HepG2 (cell line): Measurements from ENCODE around the gene ZNF318. TPM values are rescaled to one million over a fixed set of nuclear protein-coding genes. Genes with fewer than 3 reads are reported as not detected.
A peak's percentile ranks its signal among the peaks of the same experiment; 100 is the strongest.

Experiments
- ATAC-seq: fragments of 200-7000 bp; cut with Tn5 transposase; 3 replicates; pipeline ENCODE4 v1.9.1; 2020; ENCODE audit warnings: mild to moderate bottlenecking, moderate library complexity
- BruUV-seq: library from RNA; stranded (reverse); fragments of 400-500 nt; replicated peaks from 2 replicates; lab custom pipeline; 2021; lab: Mats Ljungman, UMichigan
- CTCF ChIA-PET: fragments of 300-600 bp; formaldehyde crosslinking; extraction: SDS; loops from one replicate; lab custom pipeline; 2021; ENCODE audit warnings: low total read pairs, inconsistent platforms, low intra/inter-chr PET ratio; lab: Yijun Ruan, JAX
- POLR2A ChIA-PET: fragments of 350-600 bp; sonication (Branson Sonifier 250); formaldehyde crosslinking; loops from one replicate; lab custom pipeline; 2020; ENCODE audit warnings: antibody characterized with exemption, inconsistent platforms; lab: Yijun Ruan, JAX
- DNase-seq: peaks from one replicate; pipeline ENCODE4 v3.0.0-alpha.2; 2015; ENCODE audit warnings: low spot score
- FAIRE-seq: peaks from 3 replicates; lab custom pipeline; 2011; peaks lifted over from hg19 to GRCh38; lab: Jason Lieb, UNC
- H2AFZ ChIP-seq: one replicate; pipeline ENCODE4 v1.6.1; 2011; ENCODE audit warnings: low read length, inconsistent platforms
- H3K27ac ChIP-seq: fragments of 300-600 bp; 3 replicates; pipeline ENCODE4 v1.8.0; 2011; ENCODE audit warnings: mixed run types, mild to moderate bottlenecking, mixed read lengths, low read length, inconsistent platforms; ENCODE audit not compliant: insufficient read depth; ENCODE audit errors: extremely low read length
- H3K27me3 ChIP-seq, 2 experiments: fragments of 200-600 bp in 1 of 2; 2 replicates in 1 of 2; 3 replicates in 1 of 2; pipeline versions ENCODE4 v1.6.0 to v1.8.0; 2011; ENCODE audit warnings: low read length in 2 of 2, mild to moderate bottlenecking in 2 of 2, moderate library complexity in 2 of 2, inconsistent platforms in 1 of 2; ENCODE audit not compliant: insufficient read depth in 2 of 2, control insufficient read depth in 1 of 2
- H3K36me3 ChIP-seq, 2 experiments: fragments of 200-600 bp in 1 of 2; replicated peaks in 1 of 2; 2 replicates in 1 of 2; 3 replicates in 1 of 2; pipeline versions ENCODE4 v1.5.1 to v1.8.0; 2011; ENCODE audit warnings: low read length in 2 of 2, inconsistent platforms in 1 of 2; ENCODE audit not compliant: insufficient read depth in 2 of 2, control insufficient read depth in 1 of 2
- H3K4me1 ChIP-seq: 2 replicates; pipeline ENCODE4 v1.5.1; 2012; ENCODE audit warnings: low read length, inconsistent platforms; ENCODE audit not compliant: insufficient read depth
- H3K4me2 ChIP-seq: 2 replicates; pipeline ENCODE4 v1.6.0; 2011; ENCODE audit warnings: low read depth, low read length, inconsistent platforms
- H3K4me3 ChIP-seq, 3 experiments: fragments of 200-600 bp in 1 of 3; sonication (generic), shearing (Covaris generic) in 1 of 3; replicated peaks in 1 of 3; 2 replicates each; pipeline ENCODE4 v1.5.1; 2011 to 2016; ENCODE audit warnings: low read length in 3 of 3, inconsistent platforms in 2 of 3, low read depth in 2 of 3, mild to moderate bottlenecking in 2 of 3, control low read depth in 1 of 3, mixed read lengths in 1 of 3; ENCODE audit not compliant: insufficient read depth in 1 of 3
- H3K79me2 ChIP-seq: one replicate; pipeline ENCODE4 v1.6.1; 2011; ENCODE audit warnings: low read length, inconsistent platforms; ENCODE audit not compliant: insufficient read depth
- H3K9ac ChIP-seq: 2 replicates; pipeline ENCODE4 v1.6.0; 2011; ENCODE audit warnings: mild to moderate bottlenecking, low read depth, low read length, inconsistent platforms; ENCODE audit not compliant: insufficient read depth
- H3K9me3 ChIP-seq: 2 replicates; pipeline ENCODE4 v1.5.1; 2012; ENCODE audit warnings: mild to moderate bottlenecking, low read length
- H4K20me1 ChIP-seq: 2 replicates; pipeline ENCODE4 v1.6.0; 2011; ENCODE audit warnings: inconsistent platforms, mild to moderate bottlenecking, low read length, moderate library complexity; ENCODE audit not compliant: insufficient read depth
- ELF4 ChIP-seq: sonication (generic); formaldehyde crosslinking; IDR thresholded peaks from 2 replicates; pipeline ENCODE4 v1.5.0; 2020; ENCODE audit warnings: missing genetic modification reagents, mild to moderate bottlenecking, moderate library complexity, borderline replicate concordance
- MAFF ChIP-seq: IDR thresholded peaks from 2 replicates; pipeline ENCODE4 v1.6.1; 2011; ENCODE audit warnings: low read depth, low read length, improper control_type of control experiment
- MAFK ChIP-seq, 2 experiments: IDR thresholded peaks in 1 of 2; conservative IDR thresholded peaks in 1 of 2; 2 replicates each; pipeline ENCODE4 v1.6.1; 2011; ENCODE audit warnings: improper control_type of control experiment in 2 of 2, low read length in 2 of 2
- SCMH1 ChIP-seq: sonication (generic); formaldehyde crosslinking; IDR thresholded peaks from 2 replicates; pipeline ENCODE4 v1.9.0; 2021; ENCODE audit warnings: missing genetic modification reagents, mild to moderate bottlenecking, borderline replicate concordance
- SIN3B ChIP-seq: fragments of 150-350 bp; IDR thresholded peaks from 2 replicates; pipeline ENCODE4 v1.6.1; 2014; ENCODE audit warnings: low read length
- SMARCC2 ChIP-seq: fragments of 450-650 bp; IDR thresholded peaks from 2 replicates; pipeline ENCODE4 v1.6.1; 2017; ENCODE audit warnings: antibody characterized with exemption, mild to moderate bottlenecking
- SMARCE1 ChIP-seq: fragments of 450-650 bp; IDR thresholded peaks from 2 replicates; pipeline ENCODE4 v1.6.1; 2017; ENCODE audit warnings: borderline replicate concordance
- ZNF253 ChIP-seq: sonication (generic); formaldehyde crosslinking; IDR thresholded peaks from 2 replicates; pipeline ENCODE4 v1.8.0; 2022; ENCODE audit warnings: mild to moderate bottlenecking, missing genetic modification reagents, borderline replicate concordance
- ZNF549 ChIP-seq: sonication (generic); formaldehyde crosslinking; IDR thresholded peaks from 2 replicates; pipeline ENCODE4 v1.5.0; 2020; ENCODE audit warnings: missing genetic modification reagents
- ZNF737 ChIP-seq: sonication (generic); formaldehyde crosslinking; IDR thresholded peaks from 2 replicates; pipeline ENCODE4 v1.5.0; 2020; ENCODE audit warnings: missing genetic modification reagents, mild to moderate bottlenecking, borderline replicate concordance
- ZSCAN29 ChIP-seq: sonication (generic); formaldehyde crosslinking; conservative IDR thresholded peaks from 2 replicates; pipeline ENCODE4 v1.4.0; 2020; ENCODE audit warnings: mild to moderate bottlenecking, missing genetic modification reagents
- WGBS: methylation state at CpG from one replicate; pipeline ENCODE4 v1.1.6; 2017; ENCODE audit warnings: low lambda C conversion rate; 5-methylcytosine and 5-hydroxymethylcytosine counted together
- in situ Hi-C: cut with HindIII; loops from 2 replicates; pipeline ENCODE4 v1.10.0; 2017; ENCODE audit warnings: low pct_unique_long_range_greater_than_20kb; ENCODE audit not compliant: extremely low pct_ligation_motif_present
- intact Hi-C: fragments of 100-400 bp; cut with micrococcal nuclease; formaldehyde crosslinking; loops from one replicate; pipeline ENCODE4 v1.10.0; 2022; ENCODE audit not compliant: unreplicated experiment
- polyA plus RNA-seq, 8 experiments: library from polyadenylated mRNA; depleted of rRNA in 3 of 8; stranded (reverse) in 7 of 8; unstranded in 1 of 8; fragments of >200 nt; fragmentation: Illumina TruSeq in 4 of 8; extraction: Trizol in 4 of 8; gene quantifications; 2 replicates each; pipeline versions ENCODE4 v1.2.1 to v1.2.3, GENCODE V29; 2011 to 2016; ENCODE audit warnings: low read depth in 4 of 8, missing spikeins in 1 of 8, mixed read lengths in 1 of 8; ENCODE audit not compliant: insufficient read depth in 1 of 8
- total RNA-seq, 5 experiments: library from RNA; depleted of rRNA; stranded (reverse); fragments of >200 nt; fragmentation: Illumina TruSeq; extraction: Trizol; gene quantifications; 2 replicates each; pipeline ENCODE4 v1.2.3, GENCODE V29; 2016; ENCODE audit warnings: low read depth in 1 of 5

ZNF318 gene
- total and polyA plus RNA-seq, 2 of the 13 experiments (the other 11 are each of a cell fraction or from before 2014, with no cell fraction given): 13.0 to 14.5 TPM

- no peak overlapping the region for H3K27ac ChIP-seq
- DNase-seq (no peak), FAIRE-seq (no peak)
- no peak overlapping the region for H3K4me3 ChIP-seq
- peaks cover 11% of the 10 kb centered on the region for H3K4me1 ChIP-seq
- H4K20me1 ChIP-seq: no peaks in the 10 kb centered on the region
- TF ChIP-seq SMARCE1 (no peak), SCMH1 (CRISPR knock-in tag) (no peak), ZSCAN29 (no peak), ZNF737 (CRISPR knock-in tag) (no peak), ZNF253 (CRISPR knock-in tag) (no peak), ELF4 (CRISPR knock-in tag) (no peak), SIN3B (no peak)
- TF ChIP-seq, all 625 proteins: peak for 0
- ChIA-PET CTCF (interaction anchor here (4.7 kb wide), 1 partner anchor 72 kb away, joined by 79 read pairs; no protein-coding TSS in a partner anchor), POLR2A (interaction anchor here (1.4 kb wide), 1 partner anchor 33 kb away, joined by 3 read pairs; the partner anchor contains the start of gene ZNF318)
- Histone ChIP-seq H3K27me3 (no peaks in the 10 kb centered on the region), H2AFZ (no peak overlapping the region), H3K9me3 (no peaks in the 10 kb centered on the region), H3K4me2 (no peak overlapping the region), H3K9ac (no peak overlapping the region), H3K79me2 (no peaks in the 10 kb centered on the region), H3K36me3 (peaks cover 12 to 26% of the 10 kb centered on the region in 2 experiments)
- 95% methylated on average over 3 of the region's 3 CpGs for WGBS
- no TSS peak for BruUV-seq
- in situ Hi-C loops (no loop called here), intact Hi-C loops (no loop called here)
- no peak for ATAC-seq
Observed at GRCh38 chr6:43336382-43336781, 33.1 kb downstream of the ZNF318 start.

- H3K4me2 ChIP-seq: no peak overlapping the region
- no peak overlapping the region for H2AFZ ChIP-seq
- peak; percentile 62 to 87 for TF ChIP-seq MAFK (conservative IDR thresholded peaks at IDR 0.05 in 1 of 2, IDR thresholded peaks at IDR 0.05 in 1 of 2; ENCODE audit: low read length in 2 of 2)
- peak; percentile 76 for TF ChIP-seq MAFF
- no peak for TF ChIP-seq ZNF549 (CRISPR knock-in tag)
- no peak for TF ChIP-seq SMARCC2
- H3K27ac ChIP-seq: no peak overlapping the region
- DNase-seq (no peak), ATAC-seq (no peak), FAIRE-seq (no peak)
- H3K27me3 ChIP-seq: no peaks in the 10 kb centered on the region
- H3K9me3 ChIP-seq: no peaks in the 10 kb centered on the region
- H3K4me3 ChIP-seq: no peak overlapping the region
- no TSS peak for BruUV-seq
- no peaks in the 10 kb centered on the region for H4K20me1 ChIP-seq
- in situ Hi-C loops (no loop called here), intact Hi-C loops (no loop called here)
- peaks cover 11% of the 10 kb centered on the region for H3K4me1 ChIP-seq
- 94% methylated on average over 3 of the region's 3 CpGs for WGBS
- H3K9ac ChIP-seq: no peak overlapping the region
- POLR2A ChIA-PET: interaction anchor here (1.4 to 1.5 kb wide), 2 partner anchors 34 to 58 kb away, joined by 3 to 4 read pairs; partner anchors contain the start of gene ZNF318
- H3K79me2 ChIP-seq: no peaks in the 10 kb centered on the region
- CTCF ChIA-PET: interaction anchor here (4.7 kb wide), 1 partner anchor 71 kb away, joined by 79 read pairs; no protein-coding TSS in a partner anchor
- peaks cover 10 to 19% of the 10 kb centered on the region in 2 experiments; a peak in 4 of 5 replicates for H3K36me3 ChIP-seq
Observed at GRCh38 chr6:43335469-43335868, 34.0 kb downstream of the ZNF318 start.
